Gastroesophageal sphincter (tissue), 3 donors: ENCODE data around the gene OR52N4.

Experiments used
- CTCF ChIP-seq, 4 experiments: fragments of 200-600 bp in 2 of 4; fragments of 450-650 bp in 2 of 4; sonication (generic) in 1 of 4; IDR thresholded peaks; one replicate each; pipeline ENCODE4 v1.5.1; 2017 to 2019; ENCODE audit warnings: antibody characterized with exemption in 4 of 4, mild to moderate bottlenecking in 2 of 4, moderate library complexity in 2 of 4
- POLR2A ChIP-seq, 2 donors: fragments of 450-650 bp; IDR thresholded peaks; one replicate each; pipeline ENCODE4 v1.6.1; 2017; ENCODE audit warnings: antibody characterized with exemption in 2 of 2, mild to moderate bottlenecking in 2 of 2, moderate library complexity in 1 of 2

- no peak for TF ChIP-seq CTCF (IDR thresholded peaks at IDR 0.05)
- TF ChIP-seq POLR2A (IDR thresholded peaks at IDR 0.05), result no peak
Observed at GRCh38 chr11:5796541-5796940, 42.5 kb downstream of the OR52N4 start.
